Neural cell (in vitro differentiated cells): ENCODE results near the gene OR5C1. TPM values are rescaled to one million over a fixed set of nuclear protein-coding genes. Genes with fewer than 3 reads are reported as not detected.
"Not testable (repeated sequence)": the region's sequence is repeated elsewhere in the genome, so short reads cannot be mapped to it uniquely, and the experiment has no call there.

Experiments used
- H2AFZ ChIP-seq: fragments of 200-600, 300-800 bp; sonication (generic), shearing (Covaris generic); 2 replicates; pipeline ENCODE4 v1.6.0; 2014; ENCODE audit warnings: low read depth, mild to moderate bottlenecking, antibody characterized with exemption, low read length, moderate library complexity
- H3F3A ChIP-seq: fragments of 200-600 bp; shearing (Covaris generic); 2 replicates; pipeline ENCODE4 v1.6.1; 2016; ENCODE audit warnings: mild to moderate bottlenecking, moderate library complexity, mixed read lengths, antibody characterized with exemption, low read length; ENCODE audit not compliant: insufficient read depth, poor library complexity, severe bottlenecking
- H3K27ac ChIP-seq: fragments of 200-600, 300-800 bp; sonication (generic), shearing (Covaris generic); 2 replicates; pipeline ENCODE4 v1.5.1; 2014; ENCODE audit warnings: mild to moderate bottlenecking, low read length, moderate library complexity
- H3K27me3 ChIP-seq: fragments of 300-800, 200-600 bp; sonication (generic), shearing (Covaris generic); 2 replicates; pipeline ENCODE4 v1.6.0; 2014; ENCODE audit warnings: mild to moderate bottlenecking, low read depth, low read length, moderate library complexity; ENCODE audit not compliant: insufficient read depth
- H3K36me3 ChIP-seq: fragments of 300-800, 200-600 bp; sonication (generic), shearing (Covaris generic); 2 replicates; pipeline ENCODE4 v1.5.1; 2014; ENCODE audit warnings: mild to moderate bottlenecking, antibody characterized with exemption, low read length, moderate library complexity; ENCODE audit not compliant: insufficient read depth
- H3K4me2 ChIP-seq: fragments of 300-800, 200-600 bp; sonication (generic), shearing (Covaris generic); 2 replicates; pipeline ENCODE4 v1.6.0; 2014; ENCODE audit warnings: mild to moderate bottlenecking, low read length
- H3K4me3 ChIP-seq: fragments of 300-800, 200-600 bp; sonication (generic), shearing (Covaris generic); 2 replicates; pipeline ENCODE4 v1.5.1; 2014; ENCODE audit warnings: mild to moderate bottlenecking, low read length, moderate library complexity
- H3K79me2 ChIP-seq: fragments of 200-600 bp; shearing (Covaris generic); replicated peaks from 2 replicates; pipeline ENCODE4 v1.6.0; 2014; ENCODE audit warnings: mild to moderate bottlenecking, low read length, moderate library complexity; ENCODE audit not compliant: insufficient read depth
- H3K9ac ChIP-seq: fragments of 300-800, 200-600 bp; sonication (generic), shearing (Covaris generic); 2 replicates; pipeline ENCODE4 v1.6.1; 2016; ENCODE audit warnings: mild to moderate bottlenecking, low read length, mixed read lengths
- H3K9me2 ChIP-seq: fragments of 200-600 bp; shearing (Covaris generic); 2 replicates; pipeline ENCODE4 v1.6.1; 2016; ENCODE audit warnings: mild to moderate bottlenecking, low read length, mixed read lengths; ENCODE audit not compliant: insufficient read depth
- H3K9me3 ChIP-seq: fragments of 200-600, 300-800 bp; sonication (generic), shearing (Covaris generic); 2 replicates; pipeline ENCODE4 v1.6.1; 2016; ENCODE audit warnings: mild to moderate bottlenecking, mixed run types, low read length, moderate library complexity, mixed read lengths
- H4K20me1 ChIP-seq: fragments of 200-600 bp; shearing (Covaris generic); 2 replicates; pipeline ENCODE4 v1.6.1; 2016; ENCODE audit warnings: mild to moderate bottlenecking, mixed run types; ENCODE audit not compliant: insufficient read depth
- EP300 ChIP-seq: fragments of 450-650 bp; conservative IDR thresholded peaks from 2 replicates; pipeline ENCODE4 v1.6.1; 2014; ENCODE audit warnings: antibody characterized with exemption, mild to moderate bottlenecking, moderate library complexity; ENCODE audit not compliant: poor library complexity, severe bottlenecking
- EZH2 ChIP-seq: fragments of 200-600, 300-800 bp; shearing (Covaris generic), sonication (generic); IDR thresholded peaks from 2 replicates; pipeline ENCODE4 v1.6.1; 2014; ENCODE audit warnings: antibody characterized with exemption, low read length, borderline replicate concordance, mild to moderate bottlenecking; ENCODE audit not compliant: insufficient read depth, poor library complexity, severe bottlenecking
- MXI1 ChIP-seq: fragments of 450-650 bp; conservative IDR thresholded peaks from 2 replicates; pipeline ENCODE4 v1.6.1; 2014; ENCODE audit warnings: antibody characterized with exemption, mild to moderate bottlenecking; ENCODE audit not compliant: poor library complexity, severe bottlenecking
- POLR2AphosphoS5 ChIP-seq: IDR thresholded peaks from 2 replicates; pipeline ENCODE4 v1.6.1; 2012
- RAD21 ChIP-seq: fragments of 450-650 bp; conservative IDR thresholded peaks from 2 replicates; pipeline ENCODE4 v1.6.1; 2014; ENCODE audit warnings: antibody characterized with exemption, mild to moderate bottlenecking, moderate library complexity
- SMC3 ChIP-seq: fragments of 450-650 bp; conservative IDR thresholded peaks from 2 replicates; pipeline ENCODE4 v1.6.1; 2014; ENCODE audit warnings: antibody characterized with exemption, mild to moderate bottlenecking, moderate library complexity; ENCODE audit not compliant: poor library complexity
- TAF1 ChIP-seq: IDR thresholded peaks from 2 replicates; pipeline ENCODE4 v1.6.1; 2012; ENCODE audit warnings: low read depth
- polyA plus RNA-seq: library from polyadenylated mRNA; depleted of rRNA; stranded (reverse); fragments of >200 nt; gene quantifications from 2 replicates; pipeline ENCODE4 v1.2.3, GENCODE V29; 2014
- TF ChIP-seq, protein P1 (sequence below): fragments of 450-650 bp; IDR thresholded peaks from 2 replicates; pipeline ENCODE4 v1.5.1; 2014; ENCODE audit warnings: antibody characterized with exemption, mild to moderate bottlenecking, moderate library complexity; ENCODE audit not compliant: poor library complexity, severe bottlenecking
- TF ChIP-seq, protein P2 (sequence below): IDR thresholded peaks from 2 replicates; pipeline ENCODE4 v1.6.1; 2012; ENCODE audit warnings: borderline replicate concordance

The OR5C1 gene
- polyA plus RNA-seq, 1 donor from 2014 or later: not detected

- Histone ChIP-seq H3K4me3 (no peak overlapping the region), H3K9ac (no peak overlapping the region), H3K27ac (no peak overlapping the region), H3K9me3 (no peaks in the 10 kb centered on the region), H3K36me3 (no peaks in the 10 kb centered on the region), H3K27me3 (no peaks in the 10 kb centered on the region), H3F3A (no peaks in the 10 kb centered on the region), H3K4me2 (no peak overlapping the region), H2AFZ (no peak overlapping the region), H3K9me2 (no peaks in the 10 kb centered on the region), H4K20me1 (no peaks in the 10 kb centered on the region), H3K79me2 (no peaks in the 10 kb centered on the region)
- TF ChIP-seq EP300 (no peak), MXI1 (no peak), SMC3 (no peak), RAD21 (no peak), EZH2 (no peak), POLR2AphosphoS5 (no peak), TAF1 (no peak)
- TF ChIP-seq, protein P1, sequence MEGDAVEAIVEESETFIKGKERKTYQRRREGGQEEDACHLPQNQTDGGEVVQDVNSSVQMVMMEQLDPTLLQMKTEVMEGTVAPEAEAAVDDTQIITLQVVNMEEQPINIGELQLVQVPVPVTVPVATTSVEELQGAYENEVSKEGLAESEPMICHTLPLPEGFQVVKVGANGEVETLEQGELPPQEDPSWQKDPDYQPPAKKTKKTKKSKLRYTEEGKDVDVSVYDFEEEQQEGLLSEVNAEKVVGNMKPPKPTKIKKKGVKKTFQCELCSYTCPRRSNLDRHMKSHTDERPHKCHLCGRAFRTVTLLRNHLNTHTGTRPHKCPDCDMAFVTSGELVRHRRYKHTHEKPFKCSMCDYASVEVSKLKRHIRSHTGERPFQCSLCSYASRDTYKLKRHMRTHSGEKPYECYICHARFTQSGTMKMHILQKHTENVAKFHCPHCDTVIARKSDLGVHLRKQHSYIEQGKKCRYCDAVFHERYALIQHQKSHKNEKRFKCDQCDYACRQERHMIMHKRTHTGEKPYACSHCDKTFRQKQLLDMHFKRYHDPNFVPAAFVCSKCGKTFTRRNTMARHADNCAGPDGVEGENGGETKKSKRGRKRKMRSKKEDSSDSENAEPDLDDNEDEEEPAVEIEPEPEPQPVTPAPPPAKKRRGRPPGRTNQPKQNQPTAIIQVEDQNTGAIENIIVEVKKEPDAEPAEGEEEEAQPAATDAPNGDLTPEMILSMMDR: no peak
- TF ChIP-seq, protein P2, sequence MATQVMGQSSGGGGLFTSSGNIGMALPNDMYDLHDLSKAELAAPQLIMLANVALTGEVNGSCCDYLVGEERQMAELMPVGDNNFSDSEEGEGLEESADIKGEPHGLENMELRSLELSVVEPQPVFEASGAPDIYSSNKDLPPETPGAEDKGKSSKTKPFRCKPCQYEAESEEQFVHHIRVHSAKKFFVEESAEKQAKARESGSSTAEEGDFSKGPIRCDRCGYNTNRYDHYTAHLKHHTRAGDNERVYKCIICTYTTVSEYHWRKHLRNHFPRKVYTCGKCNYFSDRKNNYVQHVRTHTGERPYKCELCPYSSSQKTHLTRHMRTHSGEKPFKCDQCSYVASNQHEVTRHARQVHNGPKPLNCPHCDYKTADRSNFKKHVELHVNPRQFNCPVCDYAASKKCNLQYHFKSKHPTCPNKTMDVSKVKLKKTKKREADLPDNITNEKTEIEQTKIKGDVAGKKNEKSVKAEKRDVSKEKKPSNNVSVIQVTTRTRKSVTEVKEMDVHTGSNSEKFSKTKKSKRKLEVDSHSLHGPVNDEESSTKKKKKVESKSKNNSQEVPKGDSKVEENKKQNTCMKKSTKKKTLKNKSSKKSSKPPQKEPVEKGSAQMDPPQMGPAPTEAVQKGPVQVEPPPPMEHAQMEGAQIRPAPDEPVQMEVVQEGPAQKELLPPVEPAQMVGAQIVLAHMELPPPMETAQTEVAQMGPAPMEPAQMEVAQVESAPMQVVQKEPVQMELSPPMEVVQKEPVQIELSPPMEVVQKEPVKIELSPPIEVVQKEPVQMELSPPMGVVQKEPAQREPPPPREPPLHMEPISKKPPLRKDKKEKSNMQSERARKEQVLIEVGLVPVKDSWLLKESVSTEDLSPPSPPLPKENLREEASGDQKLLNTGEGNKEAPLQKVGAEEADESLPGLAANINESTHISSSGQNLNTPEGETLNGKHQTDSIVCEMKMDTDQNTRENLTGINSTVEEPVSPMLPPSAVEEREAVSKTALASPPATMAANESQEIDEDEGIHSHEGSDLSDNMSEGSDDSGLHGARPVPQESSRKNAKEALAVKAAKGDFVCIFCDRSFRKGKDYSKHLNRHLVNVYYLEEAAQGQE: no peak
Observed at GRCh38 chr9:122837266-122837850, 48.6 kb downstream of the OR5C1 start.

GRCh38 chr9:122838441-122838840 lies 49.7 kb downstream of the OR5C1 start:
- not testable (repeated sequence) for H3K9ac ChIP-seq, H2AFZ ChIP-seq, H3K27ac ChIP-seq, H3K79me2 ChIP-seq, H4K20me1 ChIP-seq, H3K27me3 ChIP-seq, H3K36me3 ChIP-seq, H3K9me3 ChIP-seq, H3F3A ChIP-seq, H3K9me2 ChIP-seq, H3K4me3 ChIP-seq, H3K4me2 ChIP-seq

Other genes with a start within 250 kb of the OR5C1 start
- gene OR1N2, start 235.8 kb upstream of the OR5C1 start, polyA plus RNA-seq: not detected in 2 replicates
- 0.73 TPM in 1 of 2 replicates, not detected in the other for gene OR1L8, start 205.5 kb upstream of the OR5C1 start, polyA plus RNA-seq
- gene OR1Q1, start 174.2 kb upstream of the OR5C1 start, polyA plus RNA-seq: not detected in 2 replicates
- gene OR1B1, start 131.3 kb upstream of the OR5C1 start, polyA plus RNA-seq: not detected in 2 replicates
- not detected in 2 replicates for gene OR1L1, start 127.2 kb upstream of the OR5C1 start, polyA plus RNA-seq
- not detected in 2 replicates for gene OR1L3, start 113.8 kb upstream of the OR5C1 start, polyA plus RNA-seq
- not detected in 2 replicates for gene OR1L4, start 64.9 kb upstream of the OR5C1 start, polyA plus RNA-seq
- not detected in 2 replicates for gene OR1L6, start 46.6 kb upstream of the OR5C1 start, polyA plus RNA-seq
- gene OR1K1, start 11.2 kb downstream of the OR5C1 start, polyA plus RNA-seq: not detected in 2 replicates
- gene PDCL, start 39.7 kb downstream of the OR5C1 start, polyA plus RNA-seq: 35.1 and 44.4 TPM in 2 replicates
- gene RC3H2, start 116.4 kb downstream of the OR5C1 start, polyA plus RNA-seq: 34.8 and 35.3 TPM in 2 replicates
- 18.8 and 20.1 TPM in 2 replicates for gene ZBTB6, start 124.4 kb downstream of the OR5C1 start, polyA plus RNA-seq
- gene ZBTB26, start 142.6 kb downstream of the OR5C1 start, polyA plus RNA-seq: 7.0 and 8.5 TPM in 2 replicates
- 67.8 and 73.1 TPM in 2 replicates for gene RABGAP1, start 152.1 kb downstream of the OR5C1 start, polyA plus RNA-seq
- gene GPR21, start 244.7 kb downstream of the OR5C1 start, polyA plus RNA-seq: 2.2 and 7.2 TPM in 2 replicates